Measurements from ENCODE around the gene CBLN3. TPM values are rescaled to one million over a fixed set of nuclear protein-coding genes. Genes with fewer than 3 reads are reported as not detected.

Gene CBLN3
- total RNA-seq, 1 donor from 2014 or later: not detected

GRCh38 chr14:24463017-24463883 lies 33.8 kb upstream of the CBLN3 start:
- no peak for DNase-seq (ENCODE audit: low spot score)
- no peaks in the 10 kb centered on the region for H3K27me3 Mint-ChIP-seq (ENCODE audit: insufficient read depth, low read depth)
- H3F3A ChIP-seq (ENCODE audit: low read depth): no peaks in the 10 kb centered on the region
- H3K4me1 ChIP-seq: no peaks in the 10 kb centered on the region
- no peaks in the 10 kb centered on the region for H3K9me3 ChIP-seq (ENCODE audit: low read depth)
- H3K79me2 ChIP-seq (ENCODE audit: low read depth): no peaks in the 10 kb centered on the region
- H3K4me2 ChIP-seq: no peak overlapping the region
- no peak overlapping the region for H3K27ac Mint-ChIP-seq
- H3K4me3 ChIP-seq: no peak overlapping the region
- no peaks in the 10 kb centered on the region for H3K9me3 Mint-ChIP-seq
- no peak overlapping the region for H3K4me3 Mint-ChIP-seq
- no peak overlapping the region for H2AFZ ChIP-seq (replicated peaks)
- no peak overlapping the region for H3K9ac ChIP-seq
- H3K4me1 Mint-ChIP-seq: no peaks in the 10 kb centered on the region
- H3K36me3 Mint-ChIP-seq: no peaks in the 10 kb centered on the region
- H3K36me3 ChIP-seq: no peaks in the 10 kb centered on the region
- no peak overlapping the region for H3K27ac ChIP-seq
- no peaks in the 10 kb centered on the region for H4K20me1 ChIP-seq (ENCODE audit: low read depth)
- H3K27me3 ChIP-seq: no peaks in the 10 kb centered on the region
- TF ChIP-seq, protein P1, sequence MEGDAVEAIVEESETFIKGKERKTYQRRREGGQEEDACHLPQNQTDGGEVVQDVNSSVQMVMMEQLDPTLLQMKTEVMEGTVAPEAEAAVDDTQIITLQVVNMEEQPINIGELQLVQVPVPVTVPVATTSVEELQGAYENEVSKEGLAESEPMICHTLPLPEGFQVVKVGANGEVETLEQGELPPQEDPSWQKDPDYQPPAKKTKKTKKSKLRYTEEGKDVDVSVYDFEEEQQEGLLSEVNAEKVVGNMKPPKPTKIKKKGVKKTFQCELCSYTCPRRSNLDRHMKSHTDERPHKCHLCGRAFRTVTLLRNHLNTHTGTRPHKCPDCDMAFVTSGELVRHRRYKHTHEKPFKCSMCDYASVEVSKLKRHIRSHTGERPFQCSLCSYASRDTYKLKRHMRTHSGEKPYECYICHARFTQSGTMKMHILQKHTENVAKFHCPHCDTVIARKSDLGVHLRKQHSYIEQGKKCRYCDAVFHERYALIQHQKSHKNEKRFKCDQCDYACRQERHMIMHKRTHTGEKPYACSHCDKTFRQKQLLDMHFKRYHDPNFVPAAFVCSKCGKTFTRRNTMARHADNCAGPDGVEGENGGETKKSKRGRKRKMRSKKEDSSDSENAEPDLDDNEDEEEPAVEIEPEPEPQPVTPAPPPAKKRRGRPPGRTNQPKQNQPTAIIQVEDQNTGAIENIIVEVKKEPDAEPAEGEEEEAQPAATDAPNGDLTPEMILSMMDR (IDR thresholded peaks at IDR 0.05): no peak
- TF ChIP-seq EZH2phosphoT487 (IDR thresholded peaks at IDR 0.05) (no peak), EZH2 (IDR thresholded peaks at IDR 0.05) (no peak)

GRCh38 chr14:24461336-24461735 lies 31.9 kb upstream of the CBLN3 start:
- H3K27me3 Mint-ChIP-seq (ENCODE audit: insufficient read depth, low read depth): no peaks in the 10 kb centered on the region
- no peak for DNase-seq (ENCODE audit: low spot score)
- no peak overlapping the region for H3K27ac Mint-ChIP-seq
- no peaks in the 10 kb centered on the region for H3K4me1 ChIP-seq
- no peaks in the 10 kb centered on the region for H3K9me3 Mint-ChIP-seq
- no peaks in the 10 kb centered on the region for H3K36me3 ChIP-seq
- no peaks in the 10 kb centered on the region for H3K4me1 Mint-ChIP-seq
- no peaks in the 10 kb centered on the region for H3K27me3 ChIP-seq
- H3K4me3 Mint-ChIP-seq: no peak overlapping the region
- H3K4me2 ChIP-seq: no peak overlapping the region
- no peak overlapping the region for H2AFZ ChIP-seq (replicated peaks)
- TF ChIP-seq, protein P1 (IDR thresholded peaks at IDR 0.05): no peak
- no peak for TF ChIP-seq EZH2 (IDR thresholded peaks at IDR 0.05)
- no peak for TF ChIP-seq EZH2phosphoT487 (IDR thresholded peaks at IDR 0.05)
- H3F3A ChIP-seq (ENCODE audit: low read depth): no peaks in the 10 kb centered on the region
- no peaks in the 10 kb centered on the region for H4K20me1 ChIP-seq (ENCODE audit: low read depth)
- H3K27ac ChIP-seq: no peak overlapping the region
- peaks cover 3% of the 10 kb centered on the region for H3K36me3 Mint-ChIP-seq
- H3K4me3 ChIP-seq: no peak overlapping the region
- no peaks in the 10 kb centered on the region for H3K79me2 ChIP-seq (ENCODE audit: low read depth)
- no peak overlapping the region for H3K9ac ChIP-seq
- no peaks in the 10 kb centered on the region for H3K9me3 ChIP-seq (ENCODE audit: low read depth)

GRCh38 chr14:24459331-24459730 lies 29.9 kb upstream of the CBLN3 start:
- Mint-ChIP-seq H3K27ac (no peak overlapping the region), H3K4me3 (no peak overlapping the region)
- H3F3A ChIP-seq (ENCODE audit: low read depth): no peaks in the 10 kb centered on the region

More at GRCh38 chr14:24459331-24459730, 29.9 kb upstream of the CBLN3 start:
- Histone ChIP-seq H3K9ac (no peak overlapping the region), H3K79me2 (ENCODE audit: low read depth) (no peaks in the 10 kb centered on the region), H3K4me3 (no peak overlapping the region), H3K9me3 (ENCODE audit: low read depth) (peaks cover 6% of the 10 kb centered on the region), H3K4me2 (no peak overlapping the region), H3K4me1 (no peaks in the 10 kb centered on the region), H3K27me3 (no peaks in the 10 kb centered on the region), H4K20me1 (ENCODE audit: low read depth) (no peaks in the 10 kb centered on the region), H3K27ac (no peak overlapping the region), H2AFZ (replicated peaks) (no peak overlapping the region), H3K36me3 (no peaks in the 10 kb centered on the region)
- TF ChIP-seq EZH2 (IDR thresholded peaks at IDR 0.05) (no peak), EZH2phosphoT487 (IDR thresholded peaks at IDR 0.05) (no peak)
- TF ChIP-seq, protein P1 (IDR thresholded peaks at IDR 0.05): no peak
- DNase-seq (ENCODE audit: low spot score): no peak
- Mint-ChIP-seq H3K9me3 (peaks cover 4% of the 10 kb centered on the region), H3K27me3 (ENCODE audit: insufficient read depth, low read depth) (no peaks in the 10 kb centered on the region), H3K36me3 (peaks cover 7% of the 10 kb centered on the region), H3K4me1 (no peaks in the 10 kb centered on the region)

Data from neural progenitor cell (in vitro differentiated cells).